ENCODE data around the gene TMPRSS11E.
"Not testable (repeated sequence)": the region's sequence is repeated elsewhere in the genome, so short reads cannot be mapped to it uniquely, and the experiment has no call there.

The TMPRSS11E gene, protein sequence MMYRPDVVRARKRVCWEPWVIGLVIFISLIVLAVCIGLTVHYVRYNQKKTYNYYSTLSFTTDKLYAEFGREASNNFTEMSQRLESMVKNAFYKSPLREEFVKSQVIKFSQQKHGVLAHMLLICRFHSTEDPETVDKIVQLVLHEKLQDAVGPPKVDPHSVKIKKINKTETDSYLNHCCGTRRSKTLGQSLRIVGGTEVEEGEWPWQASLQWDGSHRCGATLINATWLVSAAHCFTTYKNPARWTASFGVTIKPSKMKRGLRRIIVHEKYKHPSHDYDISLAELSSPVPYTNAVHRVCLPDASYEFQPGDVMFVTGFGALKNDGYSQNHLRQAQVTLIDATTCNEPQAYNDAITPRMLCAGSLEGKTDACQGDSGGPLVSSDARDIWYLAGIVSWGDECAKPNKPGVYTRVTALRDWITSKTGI

DNA sequence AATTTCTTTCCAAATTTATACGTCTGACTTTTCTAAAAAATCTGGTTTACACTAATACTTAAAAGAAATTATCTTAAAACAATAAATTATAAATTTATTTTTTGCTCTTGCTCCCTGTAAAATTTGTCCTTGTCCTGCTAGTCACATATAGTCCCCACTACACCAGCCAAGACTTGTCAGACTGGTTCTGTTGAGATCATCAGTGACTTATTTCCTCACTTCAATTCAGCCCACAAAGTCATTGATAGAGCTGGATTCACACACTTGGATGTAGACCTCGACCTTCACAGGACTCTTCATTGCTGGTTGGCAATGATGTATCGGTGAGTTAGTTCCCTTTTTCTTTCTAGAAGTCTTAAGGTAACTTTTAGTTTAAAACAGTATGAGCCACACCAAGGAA is at the start of gene TMPRSS11E:
TMPRSS11E (plus strand) TSS at position 263 of the 400 bp plus-strand sequence; CDS start at position 313, 50 bp downstream.
- peak; percentile 59 for DNase-seq

DNA sequence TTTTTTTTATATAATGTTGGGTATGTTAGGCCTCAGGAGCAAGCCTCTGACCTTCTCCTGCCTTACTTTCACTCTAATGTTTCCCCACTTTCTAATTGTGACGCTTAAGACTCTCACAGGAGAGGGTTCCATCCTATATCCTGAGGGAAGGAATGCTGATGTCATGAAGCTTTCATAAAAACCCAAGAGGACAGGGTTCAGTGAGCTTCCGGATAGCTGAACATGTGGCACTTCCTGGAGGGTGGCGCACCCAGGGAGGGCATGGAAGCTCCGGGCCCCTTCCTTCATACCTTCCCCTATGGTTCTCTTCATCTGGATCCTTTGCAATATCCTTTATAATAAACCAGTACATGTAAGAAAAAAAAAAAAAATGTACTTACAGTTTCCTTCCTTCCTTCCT is 48.0 kb upstream of the TMPRSS11E start:
- no peak for DNase-seq

DNA sequence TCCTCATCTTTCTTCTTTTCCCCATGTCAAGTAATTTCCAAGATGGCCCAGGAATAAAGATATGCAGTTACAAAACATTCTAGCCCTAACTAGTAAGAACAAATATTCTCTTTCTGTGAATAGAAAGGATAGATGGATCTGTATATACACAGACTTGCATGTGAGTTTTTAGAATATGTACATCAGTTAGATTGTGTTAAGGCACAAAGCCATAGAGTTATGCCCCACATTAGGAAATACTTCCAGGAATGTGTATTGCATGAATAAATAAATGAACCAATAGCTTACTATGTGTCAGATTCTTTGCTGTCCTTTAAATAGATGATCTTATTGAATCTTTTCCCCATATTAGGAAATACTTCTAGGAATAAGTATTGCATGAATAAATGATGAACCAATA is 46.0 kb upstream of the TMPRSS11E start:
- DNase-seq, result no peak

DNA sequence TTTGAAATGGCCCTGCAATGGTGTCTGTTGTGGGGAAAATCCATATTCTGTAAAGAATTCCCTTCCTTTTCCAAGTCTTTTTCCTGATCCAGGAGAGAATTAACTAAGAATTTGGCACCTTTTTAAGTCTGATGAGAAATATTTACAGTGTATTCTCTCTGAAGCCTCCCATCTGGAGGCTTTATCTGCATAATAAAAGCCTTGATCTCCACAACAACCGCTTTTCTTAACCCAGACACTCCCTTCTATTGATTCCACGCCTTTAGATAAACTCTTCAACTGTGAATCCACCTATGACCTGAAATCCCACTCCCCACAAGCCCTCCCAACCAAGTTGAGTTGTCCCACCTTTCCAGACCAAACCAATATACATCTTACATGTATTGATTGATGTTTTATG is 43.1 kb upstream of the TMPRSS11E start:
- DNase-seq, result no peak

DNA sequence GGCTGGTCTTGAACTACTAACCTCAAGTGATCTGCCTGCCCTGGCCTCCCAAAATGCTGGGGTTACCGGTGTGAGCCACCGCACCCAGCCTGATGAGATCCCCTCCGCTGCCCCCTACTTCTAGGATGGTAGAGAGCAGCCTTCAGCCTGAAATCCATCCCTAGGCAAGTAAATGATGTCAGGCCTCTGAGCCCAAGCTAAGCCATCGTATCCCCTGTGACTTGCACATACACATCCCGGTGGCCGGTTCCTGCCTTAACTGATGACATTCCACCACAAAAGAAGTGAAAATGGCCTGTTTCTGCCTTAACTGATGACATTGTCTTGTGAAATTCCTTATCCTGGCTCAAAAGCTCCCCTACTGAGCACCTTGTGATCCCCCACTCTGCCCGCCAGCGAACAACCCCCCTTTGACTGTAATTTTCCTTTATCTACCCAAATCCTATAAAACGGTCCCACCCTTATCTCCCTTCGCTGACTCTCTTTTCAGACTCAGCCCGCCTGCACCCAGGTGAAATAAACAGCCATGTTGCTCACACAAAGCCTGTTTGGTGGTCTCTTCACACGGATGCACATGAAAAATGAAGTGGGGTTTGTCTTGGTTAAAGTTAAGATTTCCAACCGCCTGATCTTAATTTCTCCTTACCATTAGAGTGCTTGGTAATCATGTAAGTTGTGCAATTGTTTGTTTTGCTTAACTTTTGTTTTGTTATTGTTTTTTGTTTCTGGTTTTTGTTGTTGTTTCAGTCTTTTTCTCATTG is 41.4 kb upstream of the TMPRSS11E start:
- peak; percentile 66 for DNase-seq

DNA sequence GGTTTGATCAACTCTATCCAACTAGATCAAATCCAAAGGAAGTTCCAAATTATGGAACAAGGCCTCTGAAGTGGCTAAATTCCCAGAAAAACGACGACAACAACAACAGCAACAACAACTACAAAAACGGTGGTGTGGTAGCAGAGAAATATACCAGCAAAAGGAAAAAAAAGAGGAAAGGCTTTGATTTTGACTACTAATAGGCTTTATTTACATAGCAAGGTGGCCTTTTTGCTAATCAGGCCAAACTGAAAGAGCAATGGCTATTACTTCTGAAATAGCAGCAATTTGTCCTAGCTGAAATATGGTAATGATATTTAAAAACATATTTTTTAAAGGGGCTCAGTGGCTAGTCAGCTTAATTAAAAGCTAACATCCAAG is 40.8 kb upstream of the TMPRSS11E start:
- DNase-seq, result no peak

DNA sequence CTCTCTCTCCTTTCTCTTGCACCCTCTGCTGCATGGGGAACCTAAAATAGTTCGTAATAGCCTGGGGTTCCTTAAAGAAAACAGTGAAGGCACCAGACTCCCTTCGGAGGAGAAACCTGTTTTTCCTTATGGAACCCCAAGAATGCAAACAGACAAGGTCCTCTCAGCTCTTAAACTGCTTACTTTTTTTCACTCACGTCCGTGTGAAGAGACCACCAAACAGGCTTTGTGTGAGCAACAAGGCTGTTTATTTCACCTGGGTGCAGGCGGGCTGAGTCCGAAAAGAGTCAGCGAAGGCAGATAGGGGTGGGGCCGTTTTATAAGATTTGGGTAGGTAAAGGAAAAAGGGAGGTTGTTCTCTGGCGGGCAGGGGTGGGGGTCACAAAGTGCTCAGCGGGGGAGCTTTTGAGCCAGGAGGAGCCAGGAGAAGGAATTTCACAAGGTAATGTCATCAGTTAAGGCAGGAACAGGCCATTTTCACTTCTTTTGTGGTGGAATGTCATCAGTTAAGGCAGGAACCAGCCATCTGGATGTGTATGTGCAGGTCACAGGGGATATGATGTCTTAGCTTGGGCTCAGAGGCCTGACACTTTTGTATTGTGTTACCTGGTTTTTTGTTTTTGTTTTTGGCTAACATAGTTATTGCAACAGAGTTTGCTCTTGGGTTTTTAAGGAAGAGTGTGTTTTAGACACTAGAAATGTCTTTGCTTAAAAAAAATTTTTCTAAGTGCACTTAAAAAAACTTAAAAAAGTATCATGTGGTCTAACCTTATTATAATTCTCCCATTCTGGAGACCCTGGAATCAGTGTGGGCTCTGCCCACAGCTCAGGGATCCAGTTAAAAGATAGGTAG is 40.0 kb upstream of the TMPRSS11E start:
- not testable (repeated sequence) for DNase-seq

DNA sequence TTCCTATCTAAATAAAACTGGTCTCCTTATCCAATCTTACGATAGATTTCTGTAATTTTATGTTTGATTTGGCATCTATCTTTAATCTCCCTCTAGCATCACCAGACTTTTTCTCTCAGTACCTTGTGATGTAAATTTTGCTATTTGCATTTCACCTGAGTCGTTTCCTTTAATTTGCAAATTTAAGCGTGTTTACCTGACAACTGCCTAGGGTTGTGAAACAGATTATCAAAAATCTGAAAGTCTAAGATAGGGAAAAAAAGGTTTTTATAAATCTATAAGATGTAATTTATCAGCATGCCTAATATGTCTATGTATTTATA is 39.4 kb upstream of the TMPRSS11E start:
- DNase-seq, result no peak

DNA sequence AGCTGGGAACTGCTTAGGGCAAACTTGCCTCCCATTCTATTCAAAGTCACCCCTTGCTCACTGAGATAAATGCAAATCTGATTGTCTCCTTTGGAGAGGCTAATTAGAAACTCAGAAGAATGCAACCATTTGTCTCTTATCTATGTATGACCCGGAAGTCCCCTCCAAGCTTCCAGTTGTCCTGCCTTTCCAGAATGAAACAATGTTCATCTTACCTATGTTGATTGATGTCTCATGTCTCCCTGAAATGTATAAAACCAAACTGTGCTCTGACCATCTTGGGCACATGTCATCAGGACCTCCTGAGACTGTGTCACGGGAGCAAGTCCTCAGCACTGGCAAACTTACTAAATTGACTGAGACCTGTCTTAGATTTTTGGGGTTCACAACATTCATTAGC is 37.1 kb upstream of the TMPRSS11E start:
- DNase-seq, result no peak

DNA sequence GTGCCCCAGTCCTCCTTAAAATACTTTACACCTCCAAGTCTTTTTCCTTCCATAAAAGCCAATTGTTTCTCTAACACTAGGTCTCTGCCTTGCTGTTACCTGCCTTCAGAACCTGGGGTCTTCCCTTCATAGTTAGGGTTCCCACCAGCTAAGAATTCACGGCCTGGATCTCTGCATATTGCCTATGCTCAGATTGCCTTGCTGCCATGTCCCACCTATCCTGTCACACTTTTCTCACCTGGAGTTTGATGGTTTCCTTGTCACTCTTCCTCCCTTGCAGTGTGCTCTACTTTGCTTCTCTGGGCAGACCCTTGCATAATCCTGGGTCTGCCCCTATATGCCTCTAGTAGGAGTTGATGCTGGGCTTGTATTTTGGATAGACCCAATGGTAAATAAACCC is 36.6 kb upstream of the TMPRSS11E start:
- no peak for DNase-seq

DNA sequence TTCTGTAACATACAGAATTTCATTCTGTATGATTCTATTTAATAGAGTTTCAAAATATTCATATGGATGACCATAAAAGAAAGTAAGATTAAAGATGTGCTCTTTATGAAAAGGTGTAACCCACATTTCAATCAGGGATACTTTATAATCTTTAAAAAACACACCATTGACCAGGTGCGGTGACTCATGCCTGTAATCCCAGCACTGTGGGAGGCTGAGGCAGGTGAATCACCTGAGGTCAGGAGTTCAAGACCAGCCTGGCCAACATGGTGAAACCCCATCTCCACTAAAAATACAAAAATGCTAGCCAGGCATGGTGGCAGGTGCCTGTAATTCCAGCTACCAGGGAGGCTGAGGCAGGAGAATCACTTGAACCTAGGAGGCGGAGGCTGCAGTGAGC is 35.2 kb upstream of the TMPRSS11E start:
- not testable (repeated sequence) for DNase-seq

DNA sequence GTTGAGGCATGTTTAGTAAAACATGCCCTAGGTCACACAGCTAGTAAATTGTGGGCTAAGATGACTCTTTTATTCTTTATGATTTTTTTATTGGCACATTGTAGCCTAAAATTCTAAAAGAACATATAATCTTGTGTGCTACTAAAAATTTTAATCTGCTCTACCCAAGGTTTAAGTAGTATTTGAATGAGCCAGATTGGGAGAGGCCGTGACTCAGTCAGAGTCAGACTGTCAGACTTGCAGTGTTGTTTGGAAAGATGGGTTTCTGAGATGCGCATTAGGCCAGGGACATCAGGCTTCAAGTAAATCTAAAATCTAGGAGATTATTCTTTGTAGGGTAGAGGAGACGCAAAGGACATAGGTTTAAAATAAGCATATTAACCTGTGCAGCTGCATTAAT is 30.7 kb upstream of the TMPRSS11E start:
- DNase-seq, result no peak

DNA sequence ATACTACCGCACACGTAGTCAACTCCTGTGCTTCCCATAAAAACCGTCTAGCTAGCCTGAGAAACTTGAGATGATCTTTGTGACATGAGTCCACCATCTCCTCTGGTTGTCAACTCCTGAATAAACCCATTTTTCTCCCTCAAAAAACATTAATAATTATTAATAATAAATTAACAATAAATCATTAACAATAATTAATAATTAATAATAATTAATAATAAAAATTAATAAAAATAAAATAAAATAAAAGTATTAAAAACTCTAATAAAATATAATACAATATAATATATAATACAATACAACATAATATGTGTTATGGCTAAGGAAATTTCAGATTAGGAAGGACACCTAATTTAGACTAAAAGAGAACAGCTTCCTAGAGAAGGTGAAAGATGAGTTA is 20.7 kb upstream of the TMPRSS11E start:
- no peak for DNase-seq

DNA sequence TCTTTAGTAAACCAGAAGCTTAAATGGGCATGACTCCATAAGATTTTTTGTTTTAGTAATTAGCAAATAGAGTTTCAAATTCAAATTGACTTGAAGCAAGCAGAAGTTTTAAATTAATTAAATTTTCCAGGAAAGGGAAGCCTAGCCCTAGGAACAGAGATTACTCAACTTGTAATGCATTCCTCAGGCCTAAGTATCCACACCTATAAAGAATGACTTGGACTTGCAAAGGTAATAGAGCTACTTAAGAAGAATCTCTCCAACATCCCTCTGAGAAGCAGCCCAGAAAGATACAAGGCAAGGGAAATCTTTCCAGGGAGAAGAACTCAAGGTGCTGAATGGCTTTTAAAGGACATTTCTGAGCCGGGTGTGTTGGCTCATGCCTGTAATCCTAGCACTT is 16.9 kb upstream of the TMPRSS11E start:
- DNase-seq, result no peak

DNA sequence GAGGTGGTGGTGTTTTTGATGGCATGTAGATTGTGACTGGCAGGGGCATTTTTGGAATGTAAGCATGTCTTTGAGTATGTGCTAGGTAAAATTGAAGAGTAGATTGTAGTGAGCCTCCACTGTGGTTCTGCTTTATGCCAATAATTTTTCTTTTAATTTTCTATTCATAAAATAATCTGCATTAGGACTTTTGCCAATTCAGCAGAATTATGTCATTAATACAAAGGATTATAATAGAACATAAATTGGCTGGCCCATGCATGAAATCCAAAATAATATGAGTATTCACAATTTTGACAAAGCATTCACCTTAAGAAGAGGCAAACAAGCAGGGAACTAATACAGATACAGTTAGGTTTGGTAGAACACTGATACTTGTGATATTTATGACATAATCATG is 14.9 kb upstream of the TMPRSS11E start:
- DNase-seq, result no peak

DNA sequence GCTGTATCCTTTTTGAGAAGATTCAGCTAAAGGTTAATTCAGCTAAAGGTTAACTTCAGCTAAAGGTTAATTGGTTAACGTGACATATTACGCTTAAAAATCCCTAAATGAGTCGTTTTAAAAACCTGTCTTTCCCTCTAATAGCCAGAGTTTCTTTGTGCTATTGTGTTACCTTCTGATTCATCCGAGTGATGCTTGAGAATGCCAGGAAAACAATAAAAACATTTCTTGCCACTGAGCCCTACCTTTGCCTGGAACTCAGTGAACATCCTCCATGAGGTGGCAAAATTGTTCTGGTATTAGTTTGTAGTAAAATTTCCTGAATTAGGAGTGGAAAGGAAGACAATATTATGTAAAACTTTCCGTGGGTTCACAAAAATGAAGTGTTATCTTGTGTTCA is 13.7 kb upstream of the TMPRSS11E start:
- no peak for DNase-seq

DNA sequence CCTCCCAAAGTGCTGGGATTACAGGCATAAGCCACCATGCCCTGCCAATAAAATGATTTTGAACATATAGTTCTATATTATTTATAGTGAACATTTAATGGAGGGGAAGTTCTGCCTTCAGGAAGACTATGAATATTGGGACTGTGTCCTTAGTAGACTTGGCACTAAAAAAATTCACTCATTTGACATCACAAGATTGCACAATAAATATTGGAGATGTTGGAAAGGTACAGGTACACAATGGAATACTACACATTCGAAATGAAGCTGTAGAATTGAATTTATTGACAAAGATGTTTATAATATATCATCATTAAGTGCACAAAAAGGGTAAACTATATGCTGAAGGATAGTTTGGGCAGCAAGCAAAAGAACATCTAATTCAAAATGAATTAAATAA is 13.0 kb upstream of the TMPRSS11E start:
- DNase-seq, result no peak

DNA sequence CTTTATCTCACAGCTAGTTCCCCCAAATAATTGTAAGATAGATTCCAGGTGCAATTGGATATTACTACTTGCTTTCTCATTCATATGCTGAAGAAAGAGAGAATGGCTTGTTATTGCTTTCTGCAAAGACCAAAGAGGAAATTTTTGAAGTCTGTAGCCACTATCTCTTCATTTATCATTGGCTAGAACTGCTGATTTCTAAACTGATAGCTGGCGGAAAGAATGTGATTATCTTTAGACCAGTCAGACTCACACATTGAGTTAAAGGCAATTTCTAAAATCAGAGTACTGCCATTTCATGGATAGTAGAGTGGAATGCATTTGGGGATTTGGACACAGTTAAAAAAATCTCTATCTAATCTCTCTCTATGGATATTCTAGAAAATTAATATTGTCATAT is 12.4 kb upstream of the TMPRSS11E start:
- no peak for DNase-seq

DNA sequence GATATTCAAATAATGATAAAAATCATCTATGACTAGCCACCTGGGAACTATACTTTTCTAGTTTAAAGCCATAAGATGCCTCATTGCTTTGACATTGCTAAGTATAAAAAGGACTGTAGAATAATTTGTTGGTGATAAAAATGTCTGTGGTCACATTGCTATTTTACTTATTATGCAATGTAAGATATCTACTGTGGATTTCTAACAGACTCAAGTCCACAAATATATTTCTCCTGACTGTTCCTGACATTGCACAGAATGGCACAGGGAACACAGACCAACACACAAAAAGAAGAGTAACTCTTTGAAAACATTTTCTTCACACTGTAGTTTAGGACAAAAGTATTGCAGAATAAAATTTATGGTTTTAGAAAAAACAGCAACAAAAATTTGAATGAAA is 2.2 kb upstream of the TMPRSS11E start:
- no peak for DNase-seq

DNA sequence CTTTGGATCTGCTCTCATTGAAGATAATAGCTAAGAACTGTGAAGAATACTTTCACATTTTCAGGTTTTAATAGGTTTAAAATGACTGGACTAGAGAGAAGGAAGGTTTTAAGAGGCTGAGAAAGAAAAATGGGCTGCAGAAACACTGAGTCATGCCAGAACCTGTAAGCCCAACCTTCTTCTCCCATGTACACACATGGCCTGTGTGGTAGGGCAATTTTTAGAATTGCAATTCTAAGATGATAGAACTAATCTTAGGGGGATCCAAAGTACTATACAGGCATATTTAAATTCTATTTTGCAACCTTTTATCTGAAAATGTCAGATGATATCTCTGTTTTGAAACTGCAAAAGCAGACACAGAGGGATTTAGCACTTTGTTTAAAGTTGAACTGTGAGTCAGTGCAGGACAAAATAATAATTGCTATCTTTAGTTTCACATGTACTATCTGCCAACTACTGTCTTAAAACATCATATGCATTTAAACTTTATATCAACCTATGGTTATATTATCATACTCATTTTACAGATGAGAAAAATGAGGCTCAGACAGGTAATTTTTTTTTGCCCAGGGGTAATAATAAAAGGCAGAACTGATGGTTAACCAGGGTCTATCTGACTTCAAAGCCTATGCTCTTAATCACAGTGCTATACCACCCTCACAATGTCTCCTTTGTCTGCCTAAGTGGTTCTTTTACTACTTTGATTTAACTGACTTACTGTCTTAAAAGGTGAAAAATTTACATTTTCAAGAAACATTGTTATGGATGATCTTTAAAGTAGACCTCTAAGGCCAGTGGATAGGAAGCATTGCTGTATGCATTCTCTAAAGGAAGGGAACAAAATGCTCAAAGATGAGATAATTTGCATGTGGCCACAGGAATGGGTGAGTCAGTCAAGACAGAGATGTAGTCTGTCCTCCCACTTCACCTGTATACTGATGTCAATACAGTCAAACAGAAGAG is 4.3 kb downstream of the TMPRSS11E start:
- peak; percentile 73 for DNase-seq

DNA sequence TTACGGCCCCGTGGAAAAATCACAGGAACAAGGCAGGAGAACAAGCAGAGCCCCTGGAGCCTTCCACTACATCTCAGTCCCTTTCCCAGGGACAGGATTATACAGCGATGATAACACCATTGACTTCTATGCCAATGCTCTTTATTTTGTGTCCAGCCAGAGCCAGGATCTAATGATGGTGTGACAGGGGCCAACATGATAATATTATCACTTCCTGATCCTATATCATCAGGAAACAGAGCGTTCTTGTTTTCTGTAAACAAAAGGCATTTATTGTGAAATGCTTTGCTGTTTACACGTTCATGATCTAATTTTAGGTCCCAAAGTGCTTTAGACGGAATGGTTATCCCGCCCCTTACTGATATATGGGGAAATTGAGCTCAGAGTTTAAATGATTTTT is 12.8 kb downstream of the TMPRSS11E start:
- DNase-seq, result no peak

DNA sequence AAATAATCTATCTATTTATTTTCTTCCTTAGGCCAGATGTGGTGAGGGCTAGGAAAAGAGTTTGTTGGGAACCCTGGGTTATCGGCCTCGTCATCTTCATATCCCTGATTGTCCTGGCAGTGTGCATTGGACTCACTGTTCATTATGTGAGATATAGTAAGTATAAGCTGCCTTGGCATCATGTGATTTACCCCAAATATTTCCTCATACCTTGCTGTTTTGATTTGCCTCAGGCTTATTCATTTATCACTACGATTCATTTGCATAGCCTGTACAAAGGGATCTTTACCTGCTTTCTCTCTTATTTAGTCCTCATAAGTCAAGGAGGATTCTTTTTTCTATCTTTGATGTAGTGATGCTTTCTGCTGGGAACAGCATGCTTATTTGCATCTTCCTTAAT is 14.5 kb downstream of the TMPRSS11E start:
- no peak for DNase-seq
